GM23248 (cell line): ENCODE results near the gene CDH4. TPM values are rescaled to one million over a fixed set of nuclear protein-coding genes. Genes with fewer than 3 reads are reported as not detected.

Experiments
- DNase-seq: peaks from one replicate; pipeline ENCODE4 v3.0.0-alpha.2; 2015
- H2AFZ ChIP-seq: fragments of 200-600 bp; sonication (generic); 2 replicates; pipeline ENCODE4 v1.6.1; 2016; ENCODE audit warnings: antibody characterized with exemption
- H3F3A ChIP-seq: fragments of 200-600 bp; sonication (generic); 2 replicates; pipeline ENCODE4 v1.6.1; 2016; ENCODE audit warnings: mild to moderate bottlenecking, antibody characterized with exemption, mixed run types; ENCODE audit not compliant: insufficient read depth
- H3K27ac ChIP-seq: fragments of 200-600 bp; sonication (generic); 2 replicates; pipeline ENCODE4 v1.5.1; 2016; ENCODE audit warnings: mild to moderate bottlenecking
- H3K27me3 ChIP-seq: fragments of 200-600 bp; sonication (generic); replicated peaks from 2 replicates; pipeline ENCODE4 v1.6.1; 2016; ENCODE audit warnings: mild to moderate bottlenecking; ENCODE audit not compliant: insufficient read depth
- H3K36me3 ChIP-seq: fragments of 200-600 bp; sonication (generic); 2 replicates; pipeline ENCODE4 v1.6.1; 2016; ENCODE audit warnings: low read depth, mild to moderate bottlenecking
- H3K4me1 ChIP-seq: fragments of 200-600 bp; sonication (generic); 2 replicates; pipeline ENCODE4 v1.6.1; 2016; ENCODE audit warnings: mild to moderate bottlenecking; ENCODE audit not compliant: insufficient read depth
- H3K4me2 ChIP-seq: fragments of 200-600 bp; sonication (generic); one replicate; pipeline ENCODE4 v1.6.1; 2016; ENCODE audit warnings: mild to moderate bottlenecking; ENCODE audit not compliant: unreplicated experiment
- H3K4me3 ChIP-seq: fragments of 200-600 bp; sonication (generic); 2 replicates; pipeline ENCODE4 v1.5.1; 2016; ENCODE audit warnings: mild to moderate bottlenecking
- H3K79me2 ChIP-seq: fragments of 200-600 bp; sonication (generic); 2 replicates; pipeline ENCODE4 v1.6.1; 2016; ENCODE audit warnings: mild to moderate bottlenecking; ENCODE audit not compliant: insufficient read depth
- H3K9ac ChIP-seq: fragments of 200-600 bp; sonication (generic); 2 replicates; pipeline ENCODE4 v1.6.1; 2016; ENCODE audit warnings: mild to moderate bottlenecking
- H3K9me2 ChIP-seq: fragments of 200-600 bp; sonication (generic); 2 replicates; pipeline ENCODE4 v1.6.1; 2016; ENCODE audit warnings: mixed run types, mild to moderate bottlenecking, moderate library complexity; ENCODE audit not compliant: insufficient read depth
- H3K9me3 ChIP-seq: fragments of 200-600 bp; sonication (generic); one replicate; pipeline ENCODE4 v1.6.1; 2017; ENCODE audit warnings: low read depth
- H4K20me1 ChIP-seq: fragments of 200-600 bp; sonication (generic); 2 replicates; pipeline ENCODE4 v1.6.0; 2016; ENCODE audit not compliant: insufficient read depth
- EZH2 ChIP-seq: fragments of 200-600 bp; sonication (generic); IDR thresholded peaks from 2 replicates; pipeline ENCODE4 v1.6.1; 2018; ENCODE audit warnings: antibody characterized with exemption, mild to moderate bottlenecking; ENCODE audit not compliant: insufficient read depth, poor library complexity, severe bottlenecking
- EZH2phosphoT487 ChIP-seq: fragments of 200-600 bp; sonication (generic); IDR thresholded peaks from 2 replicates; pipeline ENCODE4 v1.6.1; 2018; ENCODE audit warnings: antibody characterized with exemption, moderate library complexity, mild to moderate bottlenecking, low read depth; ENCODE audit not compliant: insufficient read depth
- WGBS, 2 experiments: methylation state at CpG; one replicate each; pipeline ENCODE4 v1.1.6; 2015 to 2017; ENCODE audit warnings: low lambda C conversion rate in 2 of 2, low coverage in 1 of 2; ENCODE audit errors: missing lambda C conversion rate in 2 of 2; 5-methylcytosine and 5-hydroxymethylcytosine counted together
- in situ Hi-C: fragments of 300-500 bp; cut with MboI; formaldehyde crosslinking; loops from 2 replicates; pipeline ENCODE4 v1.15.0; 2020
- polyA plus RNA-seq: library from polyadenylated mRNA; unstranded; fragments of >200 nt; fragmentation: Nextera tagmentation; extraction: Ambion mirVana; gene quantifications from 2 replicates; pipeline ENCODE4 v1.2.1, GENCODE V29; 2016
- total RNA-seq: library from RNA; depleted of rRNA; stranded (reverse); fragments of >200 nt; shearing (Covaris generic); gene quantifications from 2 replicates; pipeline ENCODE4 v1.2.3, GENCODE V29; 2014

The CDH4 gene
- total and polyA plus RNA-seq, 2 experiments from 2014 or later: 1.1 to 3.9 TPM

GRCh38 chr20:61828891-61829290 lies 576.8 kb downstream of the CDH4 start:
- 68% methylated on average over 13 to 14 of the region's 14 CpGs for WGBS, 2 experiments
- no peaks in the 10 kb centered on the region; the same call in 1 of the 2 replicates for H3K27me3 ChIP-seq
- DNase-seq: no peak
- in situ Hi-C loops: no loop called here
- no peak overlapping the region for H3K9ac ChIP-seq
- no peak overlapping the region for H2AFZ ChIP-seq
- no peak overlapping the region for H3K27ac ChIP-seq
- H3K36me3 ChIP-seq: no peaks in the 10 kb centered on the region
- no peaks in the 10 kb centered on the region for H3K9me2 ChIP-seq
- no peaks in the 10 kb centered on the region for H4K20me1 ChIP-seq
- no peaks in the 10 kb centered on the region for H3K4me1 ChIP-seq
- no peak overlapping the region for H3K4me3 ChIP-seq
- no peaks in the 10 kb centered on the region for H3F3A ChIP-seq
- H3K79me2 ChIP-seq: no peaks in the 10 kb centered on the region
- no peak overlapping the region for H3K4me2 ChIP-seq
- TF ChIP-seq EZH2 (no peak), EZH2phosphoT487 (no peak)
- H3K9me3 ChIP-seq: no peaks in the 10 kb centered on the region

GRCh38 chr20:61829526-61829925 lies 577.5 kb downstream of the CDH4 start:
- Histone ChIP-seq H3K9me2 (no peaks in the 10 kb centered on the region), H3K9me3 (no peaks in the 10 kb centered on the region), H3K4me3 (no peak overlapping the region), H3K9ac (no peak overlapping the region), H3K36me3 (no peaks in the 10 kb centered on the region), H3K79me2 (no peaks in the 10 kb centered on the region), H2AFZ (no peak overlapping the region), H3K27ac (no peak overlapping the region), H4K20me1 (no peaks in the 10 kb centered on the region), H3K4me1 (no peaks in the 10 kb centered on the region), H3K27me3 (no peaks in the 10 kb centered on the region; the same call in 1 of the 2 replicates), H3K4me2 (no peak overlapping the region), H3F3A (no peaks in the 10 kb centered on the region)
- no peak for DNase-seq
- TF ChIP-seq EZH2phosphoT487: no peak
- TF ChIP-seq EZH2: no peak
- 45 to 52% methylated on average over 17 of the region's 17 CpGs for WGBS, 2 experiments
- in situ Hi-C loops: no loop called here

- no peak overlapping the region for H2AFZ ChIP-seq
- WGBS, 2 experiments: 70 to 72% methylated on average over 30 of the region's 30 CpGs
- H3K79me2 ChIP-seq: no peaks in the 10 kb centered on the region
- TF ChIP-seq EZH2phosphoT487 (no peak), EZH2 (no peak)
- no peaks in the 10 kb centered on the region for H4K20me1 ChIP-seq
- no peaks in the 10 kb centered on the region for H3K36me3 ChIP-seq
- no peaks in the 10 kb centered on the region; the same call in 1 of the 2 replicates for H3K27me3 ChIP-seq
- no peaks in the 10 kb centered on the region for H3F3A ChIP-seq
- no peak overlapping the region for H3K4me3 ChIP-seq
- no peaks in the 10 kb centered on the region for H3K9me3 ChIP-seq
- H3K4me2 ChIP-seq: no peak overlapping the region
- no peak for DNase-seq
- no peak overlapping the region for H3K9ac ChIP-seq
- H3K9me2 ChIP-seq: no peaks in the 10 kb centered on the region
- in situ Hi-C loops: no loop called here
- H3K27ac ChIP-seq: no peak overlapping the region
- H3K4me1 ChIP-seq: no peaks in the 10 kb centered on the region
These were observed 578.3 kb downstream of the CDH4 start for GRCh38 chr20:61830241-61830930.

- in situ Hi-C loops: no loop called here
- no peaks in the 10 kb centered on the region for H3K79me2 ChIP-seq
These were observed 578.9 kb downstream of the CDH4 start for GRCh38 chr20:61830991-61831390.

More at GRCh38 chr20:61830991-61831390, 578.9 kb downstream of the CDH4 start:
- Histone ChIP-seq H3F3A (no peaks in the 10 kb centered on the region), H4K20me1 (no peaks in the 10 kb centered on the region), H3K27ac (no peak overlapping the region), H3K27me3 (no peaks in the 10 kb centered on the region; the same call in none of the 2 replicates), H3K9ac (no peak overlapping the region), H3K36me3 (no peaks in the 10 kb centered on the region), H3K9me2 (no peaks in the 10 kb centered on the region), H3K4me3 (no peak overlapping the region), H2AFZ (no peak overlapping the region), H3K4me2 (no peak overlapping the region), H3K9me3 (no peaks in the 10 kb centered on the region), H3K4me1 (no peaks in the 10 kb centered on the region)
- DNase-seq: no peak
- WGBS, 2 experiments: 20 to 22% methylated on average over 8 of the region's 8 CpGs
- TF ChIP-seq EZH2phosphoT487 (no peak), EZH2 (no peak)
